ENCODE measurements around the gene ADPRH.

ADPRH gene

GRCh38 chr3:119619094-119619493, 39.8 kb downstream of the ADPRH start:
- Histone ChIP-seq H4K12ac (ENCODE audit: low read depth, low read length) (no peak overlapping the region), H3K27me3 (ENCODE audit: insufficient read depth, low read length) (no peaks in the 10 kb centered on the region), H3K27ac (ENCODE audit: low read depth, low read length) (no peak overlapping the region), H4K91ac (ENCODE audit: low read depth, low read length) (no peak overlapping the region), H3K36me3 (ENCODE audit: control insufficient read depth in 1 of 2, insufficient read depth in 2 of 2, low read length in 2 of 2) (no peaks in the 10 kb centered on the region), H3K18ac (ENCODE audit: low read length) (no peak overlapping the region), H3K4ac (ENCODE audit: low read depth, low read length) (no peak overlapping the region), H3K23ac (ENCODE audit: low read length) (no peak overlapping the region), H3K4me3 (ENCODE audit: low read depth, low read length) (no peak overlapping the region), H3K79me1 (ENCODE audit: low read length) (no peaks in the 10 kb centered on the region), H2BK5ac (ENCODE audit: low read depth, low read length, poor library complexity) (no peak overlapping the region), H3K9ac (ENCODE audit: low read length) (no peak overlapping the region), H2BK12ac (ENCODE audit: low read length) (no peak overlapping the region), H3K9me3 (ENCODE audit: insufficient read depth, low read depth, low read length) (peaks cover under 1% of the 10 kb centered on the region), H3K79me2 (ENCODE audit: control insufficient read depth, insufficient read depth, low read length, poor library complexity) (no peaks in the 10 kb centered on the region), H2AFZ (ENCODE audit: insufficient read depth, low read length, poor library complexity) (no peak overlapping the region), H3K14ac (ENCODE audit: low read length) (no peak overlapping the region), H3K4me2 (ENCODE audit: low read length) (no peak overlapping the region), H3K4me1 (ENCODE audit: control insufficient read depth in 1 of 2, insufficient read depth in 2 of 2, low read length in 2 of 2) (no peaks in the 10 kb centered on the region), H2BK120ac (ENCODE audit: insufficient read depth, low read length, poor library complexity) (no peak overlapping the region), H2AK5ac (ENCODE audit: low read length) (no peak overlapping the region), H4K8ac (ENCODE audit: low read depth, low read length) (no peak overlapping the region)
- no peak for DNase-seq
- WGBS (ENCODE audit: extremely low coverage, insufficient coverage, insufficient read length): no CpG with 5 or more reads among the region's 7 CpGs

GRCh38 chr3:119620899-119621298, 41.6 kb downstream of the ADPRH start:
- Histone ChIP-seq H3K23ac (ENCODE audit: low read length) (no peak overlapping the region), H3K36me3 (ENCODE audit: control insufficient read depth in 1 of 2, insufficient read depth in 2 of 2, low read length in 2 of 2) (no peaks in the 10 kb centered on the region), H3K4me2 (ENCODE audit: low read length) (no peak overlapping the region), H3K79me2 (ENCODE audit: control insufficient read depth, insufficient read depth, low read length, poor library complexity) (no peaks in the 10 kb centered on the region), H3K4me1 (ENCODE audit: control insufficient read depth in 1 of 2, insufficient read depth in 2 of 2, low read length in 2 of 2) (peaks cover 6 to 7% of the 10 kb centered on the region in 2 experiments), H3K27ac (ENCODE audit: low read depth, low read length) (no peak overlapping the region), H3K18ac (ENCODE audit: low read length) (no peak overlapping the region), H3K9me3 (ENCODE audit: insufficient read depth, low read depth, low read length) (peaks cover 1% of the 10 kb centered on the region), H3K79me1 (ENCODE audit: low read length) (peaks cover 2% of the 10 kb centered on the region), H2BK120ac (ENCODE audit: insufficient read depth, low read length, poor library complexity) (no peak overlapping the region), H4K91ac (ENCODE audit: low read depth, low read length) (no peak overlapping the region), H3K9ac (ENCODE audit: low read length) (no peak overlapping the region), H3K4me3 (ENCODE audit: low read depth, low read length) (no peak overlapping the region), H3K27me3 (ENCODE audit: insufficient read depth, low read length) (no peaks in the 10 kb centered on the region), H3K14ac (ENCODE audit: low read length) (no peak overlapping the region), H4K8ac (ENCODE audit: low read depth, low read length) (no peak overlapping the region), H2AK5ac (ENCODE audit: low read length) (no peak overlapping the region), H2AFZ (ENCODE audit: insufficient read depth, low read length, poor library complexity) (no peak overlapping the region), H4K12ac (ENCODE audit: low read depth, low read length) (no peak overlapping the region), H2BK12ac (ENCODE audit: low read length) (no peak overlapping the region), H2BK5ac (ENCODE audit: low read depth, low read length, poor library complexity) (no peak overlapping the region), H3K4ac (ENCODE audit: low read depth, low read length) (no peak overlapping the region)
- DNase-seq: no peak
- no CpG with 5 or more reads among the region's 5 CpGs for whole genome bisulfite sequencing (ENCODE audit: extremely low coverage, insufficient coverage, insufficient read length)

- no peak overlapping the region for H3K4me2 ChIP-seq (ENCODE audit: low read length)
- no peaks in the 10 kb centered on the region for H3K27me3 ChIP-seq (ENCODE audit: insufficient read depth, low read length)
- H2AK5ac ChIP-seq (ENCODE audit: low read length): no peak overlapping the region
- peaks cover 6% of the 10 kb centered on the region for H3K79me1 ChIP-seq (ENCODE audit: low read length)
- no peak overlapping the region for H3K27ac ChIP-seq (ENCODE audit: low read depth, low read length)
- H4K8ac ChIP-seq (ENCODE audit: low read depth, low read length): no peak overlapping the region
- H3K4ac ChIP-seq (ENCODE audit: low read depth, low read length): no peak overlapping the region
- no peaks in the 10 kb centered on the region for H3K36me3 ChIP-seq (ENCODE audit: control insufficient read depth in 1 of 2, insufficient read depth in 2 of 2, low read length in 2 of 2)
- H2AFZ ChIP-seq (ENCODE audit: insufficient read depth, low read length, poor library complexity): no peak overlapping the region
- no peak overlapping the region for H2BK5ac ChIP-seq (ENCODE audit: low read depth, low read length, poor library complexity)
- no peak overlapping the region for H4K12ac ChIP-seq (ENCODE audit: low read depth, low read length)
- no peak overlapping the region for H2BK12ac ChIP-seq (ENCODE audit: low read length)
- H3K4me3 ChIP-seq (ENCODE audit: low read depth, low read length): no peak overlapping the region
- H3K79me2 ChIP-seq (ENCODE audit: control insufficient read depth, insufficient read depth, low read length, poor library complexity): no peaks in the 10 kb centered on the region
- DNase-seq: no peak
- H3K14ac ChIP-seq (ENCODE audit: low read length): no peak overlapping the region
- H4K91ac ChIP-seq (ENCODE audit: low read depth, low read length): no peak overlapping the region
- no CpG with 5 or more reads among the region's 9 CpGs for WGBS (ENCODE audit: extremely low coverage, insufficient coverage, insufficient read length)
- H3K9ac ChIP-seq (ENCODE audit: low read length): no peak overlapping the region
- H3K4me1 ChIP-seq (ENCODE audit: control insufficient read depth in 1 of 2, insufficient read depth in 2 of 2, low read length in 2 of 2): peaks cover 9 to 11% of the 10 kb centered on the region in 2 experiments
- no peak overlapping the region for H2BK120ac ChIP-seq (ENCODE audit: insufficient read depth, low read length, poor library complexity)
- no peak overlapping the region for H3K18ac ChIP-seq (ENCODE audit: low read length)
- no peak overlapping the region for H3K23ac ChIP-seq (ENCODE audit: low read length)
- peaks cover 1% of the 10 kb centered on the region for H3K9me3 ChIP-seq (ENCODE audit: insufficient read depth, low read depth, low read length)
These were observed 44.9 kb downstream of the ADPRH start for GRCh38 chr3:119624002-119624720.

- Histone ChIP-seq H2AK5ac (ENCODE audit: low read length) (no peak overlapping the region), H3K9me3 (ENCODE audit: insufficient read depth, low read depth, low read length) (peaks cover 1% of the 10 kb centered on the region), H3K27ac (ENCODE audit: low read depth, low read length) (no peak overlapping the region), H4K12ac (ENCODE audit: low read depth, low read length) (no peak overlapping the region), H3K4me2 (ENCODE audit: low read length) (no peak overlapping the region), H3K9ac (ENCODE audit: low read length) (no peak overlapping the region), H2BK12ac (ENCODE audit: low read length) (no peak overlapping the region), H3K23ac (ENCODE audit: low read length) (no peak overlapping the region), H3K79me2 (ENCODE audit: control insufficient read depth, insufficient read depth, low read length, poor library complexity) (no peaks in the 10 kb centered on the region), H4K8ac (ENCODE audit: low read depth, low read length) (no peak overlapping the region), H2AFZ (ENCODE audit: insufficient read depth, low read length, poor library complexity) (peak overlapping the region; percentile 35), H3K36me3 (ENCODE audit: control insufficient read depth in 1 of 2, insufficient read depth in 2 of 2, low read length in 2 of 2) (no peaks in the 10 kb centered on the region), H4K91ac (ENCODE audit: low read depth, low read length) (no peak overlapping the region), H2BK120ac (ENCODE audit: insufficient read depth, low read length, poor library complexity) (no peak overlapping the region), H3K4ac (ENCODE audit: low read depth, low read length) (no peak overlapping the region), H3K4me3 (ENCODE audit: low read depth, low read length) (no peak overlapping the region), H3K18ac (ENCODE audit: low read length) (peak overlapping the region; percentile 61), H3K27me3 (ENCODE audit: insufficient read depth, low read length) (no peaks in the 10 kb centered on the region), H3K14ac (ENCODE audit: low read length) (no peak overlapping the region), H2BK5ac (ENCODE audit: low read depth, low read length, poor library complexity) (no peak overlapping the region), H3K4me1 (ENCODE audit: control insufficient read depth in 1 of 2, insufficient read depth in 2 of 2, low read length in 2 of 2) (peaks cover 11 to 15% of the 10 kb centered on the region in 2 experiments), H3K79me1 (ENCODE audit: low read length) (peaks cover 11% of the 10 kb centered on the region)
- WGBS (ENCODE audit: extremely low coverage, insufficient coverage, insufficient read length): no CpG with 5 or more reads among the region's 8 CpGs
- peak; percentile 40 to 55 for DNase-seq
These were observed 46.3 kb downstream of the ADPRH start for GRCh38 chr3:119625451-119626153.
